Omental fat pad (tissue), 4 donors: Measurements from ENCODE around the gene CREB3L2. TPM values are rescaled to one million over a fixed set of nuclear protein-coding genes. Genes with fewer than 3 reads are reported as not detected.

ENCODE experiments used
- ATAC-seq: fragments of 150-250 bp; one replicate; pipeline ENCODE4 v1.9.1; 2016; ENCODE audit warnings: mild to moderate bottlenecking, moderate library complexity; ENCODE audit not compliant: low FRiP score
- DNase-seq: peaks from one replicate; pipeline ENCODE4 v3.0.0-alpha.2; 2019; ENCODE audit warnings: low spot score
- total RNA-seq, 4 donors: library from RNA; depleted of rRNA; stranded (reverse); fragments of >200 nt; gene quantifications; one replicate each; pipeline ENCODE4 v1.1.0, GENCODE V29; 2016
- TF ChIP-seq, protein P1 (sequence below), 3 donors: fragments of 450-650 bp; IDR thresholded peaks; one replicate each; pipeline ENCODE4 v1.5.1; 2016 to 2017; ENCODE audit warnings: antibody characterized with exemption in 3 of 3, mild to moderate bottlenecking in 3 of 3, moderate library complexity in 2 of 3

Gene CREB3L2
- total RNA-seq, 4 donors from 2014 or later = 35.6 to 50.4 (median 42.8) TPM

DNA sequence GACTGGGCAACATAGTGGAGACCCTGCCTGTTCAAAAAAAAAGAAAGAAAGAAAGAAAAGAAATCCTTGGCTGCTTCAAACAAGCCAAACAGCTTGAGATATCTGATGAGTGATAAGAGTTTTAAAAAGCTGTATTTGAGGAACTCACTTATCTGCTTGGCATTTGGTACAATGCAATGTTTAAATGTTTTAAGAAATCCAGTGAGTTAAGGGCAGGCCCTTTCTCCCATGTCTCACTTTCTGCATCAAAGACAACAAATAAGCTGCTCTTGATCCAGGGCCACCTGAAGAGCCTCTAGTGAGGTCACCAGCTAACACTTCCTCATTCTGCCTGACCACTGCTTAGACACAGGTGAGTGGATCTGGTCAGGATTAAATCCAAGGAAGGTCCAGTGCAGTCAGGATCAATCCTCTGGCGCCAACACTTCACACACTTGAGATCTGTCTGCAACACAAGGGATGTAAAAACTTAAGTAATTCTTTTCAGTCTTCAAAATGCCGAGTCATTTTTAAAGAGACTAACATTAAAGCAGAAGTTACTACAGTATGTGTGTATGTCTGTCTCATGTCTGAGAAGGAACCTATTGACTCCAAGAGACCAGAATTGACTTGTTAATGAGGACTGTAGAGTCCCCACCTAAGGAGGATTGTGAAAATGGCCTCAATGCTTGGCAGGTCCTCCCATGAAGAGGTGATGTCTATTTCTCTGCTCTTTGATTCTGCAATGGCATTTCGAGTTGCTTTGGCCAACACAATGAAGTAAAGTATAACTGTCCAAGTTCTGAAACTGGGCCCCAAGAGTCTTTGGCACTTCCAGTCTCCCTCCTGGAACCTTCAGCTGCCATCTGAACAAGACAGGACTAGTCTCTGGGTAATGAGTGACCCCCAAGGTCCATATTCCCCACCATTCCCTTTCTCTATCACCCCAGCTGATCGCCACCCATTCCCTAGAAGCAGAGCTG lies 43.1 kb downstream of the CREB3L2 start:
- ATAC-seq (no peak), DNase-seq (no peak)
- TF ChIP-seq, protein P1, sequence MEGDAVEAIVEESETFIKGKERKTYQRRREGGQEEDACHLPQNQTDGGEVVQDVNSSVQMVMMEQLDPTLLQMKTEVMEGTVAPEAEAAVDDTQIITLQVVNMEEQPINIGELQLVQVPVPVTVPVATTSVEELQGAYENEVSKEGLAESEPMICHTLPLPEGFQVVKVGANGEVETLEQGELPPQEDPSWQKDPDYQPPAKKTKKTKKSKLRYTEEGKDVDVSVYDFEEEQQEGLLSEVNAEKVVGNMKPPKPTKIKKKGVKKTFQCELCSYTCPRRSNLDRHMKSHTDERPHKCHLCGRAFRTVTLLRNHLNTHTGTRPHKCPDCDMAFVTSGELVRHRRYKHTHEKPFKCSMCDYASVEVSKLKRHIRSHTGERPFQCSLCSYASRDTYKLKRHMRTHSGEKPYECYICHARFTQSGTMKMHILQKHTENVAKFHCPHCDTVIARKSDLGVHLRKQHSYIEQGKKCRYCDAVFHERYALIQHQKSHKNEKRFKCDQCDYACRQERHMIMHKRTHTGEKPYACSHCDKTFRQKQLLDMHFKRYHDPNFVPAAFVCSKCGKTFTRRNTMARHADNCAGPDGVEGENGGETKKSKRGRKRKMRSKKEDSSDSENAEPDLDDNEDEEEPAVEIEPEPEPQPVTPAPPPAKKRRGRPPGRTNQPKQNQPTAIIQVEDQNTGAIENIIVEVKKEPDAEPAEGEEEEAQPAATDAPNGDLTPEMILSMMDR (IDR thresholded peaks at IDR 0.05) = no peak

DNA sequence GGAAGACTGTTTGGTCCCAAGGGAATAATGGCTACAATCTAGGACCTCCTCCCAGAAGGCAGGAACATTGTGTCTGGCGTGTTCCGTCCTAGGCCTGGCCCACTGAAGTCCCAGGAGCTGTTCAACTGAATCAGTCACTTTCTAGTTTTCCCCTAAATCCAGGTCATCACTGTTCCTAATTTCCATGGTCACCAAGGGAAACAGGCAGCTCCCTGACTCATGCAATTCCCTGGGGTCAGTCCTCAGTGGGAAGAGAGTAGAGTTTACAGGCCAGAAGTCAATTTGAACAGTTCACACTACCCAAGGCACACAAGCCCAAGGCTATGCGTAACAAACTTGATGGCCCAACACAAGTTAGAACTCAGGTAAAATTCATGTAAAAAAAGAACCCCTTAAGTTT lies 44.0 kb downstream of the CREB3L2 start:
- ATAC-seq (peak; percentile 20), DNase-seq (no peak)

DNA sequence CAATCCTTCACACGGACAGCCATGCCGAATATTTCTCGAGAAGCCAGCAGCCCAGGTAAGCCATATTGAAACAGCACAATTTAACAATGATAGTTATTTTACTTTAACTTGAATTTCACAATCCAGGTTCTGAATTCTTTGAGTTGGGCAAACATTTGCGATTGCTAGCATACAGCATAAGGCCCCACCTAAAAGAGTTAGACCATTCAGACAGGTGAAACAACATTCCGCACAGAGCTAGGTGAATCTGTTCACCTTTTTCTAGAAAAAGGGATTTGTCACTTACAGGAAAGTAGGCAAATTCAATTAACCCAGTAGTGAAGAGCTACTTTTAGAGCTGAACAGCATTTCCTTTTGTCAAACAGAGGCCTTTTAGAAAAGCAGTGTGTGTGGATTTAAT lies 45.3 kb downstream of the CREB3L2 start:
- ATAC-seq (no peak), DNase-seq (no peak)
- TF ChIP-seq, protein P1 (IDR thresholded peaks at IDR 0.05) = no peak

More for the DNA sequence above, 44.0 kb downstream of the CREB3L2 start:
- TF ChIP-seq, protein P1 (IDR thresholded peaks at IDR 0.05) = no peak

DNA sequence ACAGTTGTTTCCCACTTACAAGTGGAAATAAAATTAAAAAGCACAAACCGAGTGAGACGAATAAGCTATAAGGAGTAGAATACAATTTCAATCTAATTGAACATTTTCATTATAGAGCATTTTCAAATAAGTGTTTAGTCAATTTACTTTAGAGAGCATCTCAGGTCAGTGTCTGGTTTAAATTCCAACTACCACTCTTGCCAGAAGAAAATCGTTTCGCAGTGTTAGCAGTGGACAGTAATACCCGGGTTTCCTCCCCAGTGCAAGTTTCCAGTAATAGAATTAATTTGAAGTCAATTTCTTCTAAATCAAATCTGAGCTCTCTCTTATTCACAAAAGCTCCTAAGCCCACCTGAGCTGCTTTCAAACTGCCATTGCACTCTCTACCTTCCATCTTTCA lies 45.7 kb downstream of the CREB3L2 start:
- no peak for ATAC-seq
- no peak for DNase-seq
- TF ChIP-seq, protein P1 (IDR thresholded peaks at IDR 0.05) = no peak

DNA sequence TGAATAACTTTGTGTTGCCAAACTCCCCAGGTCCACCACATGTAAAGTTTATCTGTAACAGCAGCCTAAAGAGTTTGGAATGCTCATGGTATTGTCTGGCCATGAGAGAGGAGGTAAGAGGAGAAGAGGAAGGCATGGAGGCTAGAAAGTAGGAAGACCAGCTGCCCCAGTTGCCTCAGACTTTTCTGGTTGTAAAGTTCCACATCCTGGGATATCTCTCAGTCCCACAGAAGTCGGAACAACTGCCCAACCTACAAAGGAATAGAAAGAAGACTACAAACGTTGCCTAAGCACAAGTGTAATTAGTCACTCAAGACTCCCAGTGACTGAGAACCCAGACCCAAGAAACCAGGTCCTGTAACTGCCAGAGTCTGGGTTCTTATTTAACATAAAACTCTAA lies 47.3 kb downstream of the CREB3L2 start:
- TF ChIP-seq, protein P1 (IDR thresholded peaks at IDR 0.05) = no peak
- DNase-seq (no peak), ATAC-seq (no peak)

DNA sequence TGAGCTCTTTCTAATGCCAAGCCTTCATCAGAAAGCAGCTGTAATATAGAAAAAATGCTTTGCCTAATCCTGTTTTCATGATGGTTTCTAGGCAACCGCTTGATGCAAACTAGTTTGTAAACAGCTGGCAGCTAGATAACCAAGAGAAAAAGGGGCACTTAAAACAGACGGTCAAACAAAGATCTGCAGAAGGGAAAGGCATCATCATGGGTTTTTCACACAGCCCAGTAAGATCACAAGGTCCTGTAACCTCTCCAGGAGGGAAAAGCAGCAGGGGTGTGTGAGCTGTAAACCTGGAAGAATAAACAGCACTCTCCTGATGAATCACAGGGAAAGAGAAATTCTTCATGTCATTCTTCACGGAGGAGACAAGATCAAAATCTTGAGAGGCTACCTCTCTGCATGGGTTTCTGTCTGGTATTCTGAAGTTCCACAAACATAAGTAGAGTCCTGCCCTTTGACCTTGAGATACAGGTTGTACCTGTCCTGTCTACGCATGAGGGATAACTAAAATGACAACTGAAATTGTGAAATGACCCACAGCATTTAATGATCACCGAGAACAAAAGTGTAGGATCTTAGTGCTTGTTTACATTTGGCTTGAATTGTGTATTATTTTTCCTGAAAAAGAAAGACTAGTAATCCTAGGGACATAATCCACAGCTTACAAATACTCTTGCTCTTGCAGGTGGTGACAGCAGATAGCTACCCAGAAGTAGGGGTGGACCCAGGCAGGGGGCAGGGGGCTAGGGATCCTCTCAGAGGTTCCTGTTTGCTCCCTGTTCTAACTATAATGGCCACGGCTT lies 48.0 kb downstream of the CREB3L2 start:
- TF ChIP-seq, protein P1 (IDR thresholded peaks at IDR 0.05) = no peak
- peak; percentile 82 for ATAC-seq
- no peak for DNase-seq
